Esophagus squamous epithelium (tissue), 5 donors: Measurements from ENCODE around the gene USP30. TPM values are rescaled to one million over a fixed set of nuclear protein-coding genes. Genes with fewer than 3 reads are reported as not detected.

Experiments
- DNase-seq: peaks from one replicate; lab custom pipeline; 2025; lab: John Stamatoyannopoulos, UW
- H3K27ac ChIP-seq, 4 donors: fragments of 200-600 bp; sonication (generic); one replicate each; pipeline ENCODE4 v1.5.1; 2016 to 2019; ENCODE audit warnings: mild to moderate bottlenecking in 1 of 4
- H3K27me3 ChIP-seq, 4 donors: fragments of 200-600 bp; sonication (generic); 1 replicate in 3 of 4; 2 replicates in 1 of 4; pipeline versions ENCODE4 v1.5.1 to v1.6.0; 2017 to 2021; ENCODE audit warnings: antibody characterized with exemption in 1 of 4
- H3K36me3 ChIP-seq, 3 donors: fragments of 200-600 bp; sonication (generic); one replicate each; pipeline ENCODE4 v1.5.1; 2016 to 2019
- H3K4me1 ChIP-seq, 3 donors: fragments of 200-600 bp; sonication (generic); one replicate each; pipeline ENCODE4 v1.5.1; 2017 to 2019
- H3K4me3 ChIP-seq, 4 donors: fragments of 200-600 bp; sonication (generic); 1 replicate in 3 of 4; 2 replicates in 1 of 4; pipeline ENCODE4 v1.5.1; 2016 to 2019; ENCODE audit warnings: mild to moderate bottlenecking in 2 of 4, moderate library complexity in 1 of 4
- H3K9me3 ChIP-seq, 3 donors: fragments of 200-600 bp; sonication (generic); one replicate each; pipeline ENCODE4 v1.5.1; 2016 to 2019
- POLR2A ChIP-seq, 4 donors: fragments of 450-650 bp; IDR thresholded peaks; one replicate each; pipeline ENCODE4 v1.6.1; 2017; ENCODE audit warnings: antibody characterized with exemption in 4 of 4, mild to moderate bottlenecking in 4 of 4, moderate library complexity in 3 of 4
- WGBS, 2 donors: methylation state at CpG; one replicate each; pipeline ENCODE4 v1.1.5; 2018; 5-methylcytosine and 5-hydroxymethylcytosine counted together
- intact Hi-C: fragments of 100-400 bp; cut with DNase I; formaldehyde crosslinking; loops from one replicate; pipeline ENCODE4 v1.15.0; 2022
- total RNA-seq, 4 donors: library from RNA; depleted of rRNA; stranded (reverse); fragments of >200 nt; gene quantifications; one replicate each; pipeline ENCODE4 v1.1.0, GENCODE V29; 2016
- TF ChIP-seq, protein P1 (sequence below), 6 experiments: fragments of 450-650 bp in 4 of 6; fragments of 200-600 bp in 2 of 6; sonication (generic) in 2 of 6; IDR thresholded peaks; one replicate each; pipeline ENCODE4 v1.5.1; 2016 to 2019; ENCODE audit warnings: antibody characterized with exemption in 6 of 6, mild to moderate bottlenecking in 4 of 6, moderate library complexity in 4 of 6
- donor health status: DM: yes; HTN: yes; CAD: no.

Gene USP30
- total RNA-seq, 4 donors from 2014 or later = 6.3 to 13.0 (median 8.7) TPM

DNA sequence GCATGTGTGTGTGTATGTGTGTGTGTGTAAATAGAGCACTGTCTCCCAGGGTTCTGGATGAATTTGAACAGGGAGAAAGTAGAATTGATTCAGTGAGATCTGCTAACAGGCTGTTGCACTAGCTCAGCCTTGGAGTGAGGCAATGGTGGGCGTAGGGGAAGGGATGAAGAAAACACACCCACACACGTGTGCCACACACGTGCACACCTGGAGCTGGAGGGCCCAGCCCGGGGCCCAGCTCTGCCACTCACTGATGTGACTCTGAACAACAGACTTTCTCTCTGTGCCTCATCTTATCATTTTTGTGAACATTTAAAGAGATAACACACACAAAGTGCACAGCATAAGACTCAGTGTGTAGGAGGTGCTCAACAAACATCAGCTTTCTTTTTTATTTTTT is 68.2 kb downstream of the USP30 start:
- H3K36me3 ChIP-seq = no peaks in the 10 kb centered on the region
- TF ChIP-seq POLR2A (IDR thresholded peaks at IDR 0.05) = no peak
- TF ChIP-seq, protein P1, sequence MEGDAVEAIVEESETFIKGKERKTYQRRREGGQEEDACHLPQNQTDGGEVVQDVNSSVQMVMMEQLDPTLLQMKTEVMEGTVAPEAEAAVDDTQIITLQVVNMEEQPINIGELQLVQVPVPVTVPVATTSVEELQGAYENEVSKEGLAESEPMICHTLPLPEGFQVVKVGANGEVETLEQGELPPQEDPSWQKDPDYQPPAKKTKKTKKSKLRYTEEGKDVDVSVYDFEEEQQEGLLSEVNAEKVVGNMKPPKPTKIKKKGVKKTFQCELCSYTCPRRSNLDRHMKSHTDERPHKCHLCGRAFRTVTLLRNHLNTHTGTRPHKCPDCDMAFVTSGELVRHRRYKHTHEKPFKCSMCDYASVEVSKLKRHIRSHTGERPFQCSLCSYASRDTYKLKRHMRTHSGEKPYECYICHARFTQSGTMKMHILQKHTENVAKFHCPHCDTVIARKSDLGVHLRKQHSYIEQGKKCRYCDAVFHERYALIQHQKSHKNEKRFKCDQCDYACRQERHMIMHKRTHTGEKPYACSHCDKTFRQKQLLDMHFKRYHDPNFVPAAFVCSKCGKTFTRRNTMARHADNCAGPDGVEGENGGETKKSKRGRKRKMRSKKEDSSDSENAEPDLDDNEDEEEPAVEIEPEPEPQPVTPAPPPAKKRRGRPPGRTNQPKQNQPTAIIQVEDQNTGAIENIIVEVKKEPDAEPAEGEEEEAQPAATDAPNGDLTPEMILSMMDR (IDR thresholded peaks at IDR 0.05) = no peak
- H3K27ac ChIP-seq = peak overlapping the region in 1 of 4 donors; percentile 9
- no peak for DNase-seq
- H3K27me3 ChIP-seq = no peaks in the 10 kb centered on the region
- no peaks in the 10 kb centered on the region for H3K9me3 ChIP-seq
- intact Hi-C loops = no loop called here
- 56 to 73% methylated on average over 4 of the region's 4 CpGs for WGBS, 2 donors
- peaks cover 0 to 23% (median 13%) of the 10 kb centered on the region in 3 donors for H3K4me1 ChIP-seq
- H3K4me3 ChIP-seq = no peak overlapping the region

DNA sequence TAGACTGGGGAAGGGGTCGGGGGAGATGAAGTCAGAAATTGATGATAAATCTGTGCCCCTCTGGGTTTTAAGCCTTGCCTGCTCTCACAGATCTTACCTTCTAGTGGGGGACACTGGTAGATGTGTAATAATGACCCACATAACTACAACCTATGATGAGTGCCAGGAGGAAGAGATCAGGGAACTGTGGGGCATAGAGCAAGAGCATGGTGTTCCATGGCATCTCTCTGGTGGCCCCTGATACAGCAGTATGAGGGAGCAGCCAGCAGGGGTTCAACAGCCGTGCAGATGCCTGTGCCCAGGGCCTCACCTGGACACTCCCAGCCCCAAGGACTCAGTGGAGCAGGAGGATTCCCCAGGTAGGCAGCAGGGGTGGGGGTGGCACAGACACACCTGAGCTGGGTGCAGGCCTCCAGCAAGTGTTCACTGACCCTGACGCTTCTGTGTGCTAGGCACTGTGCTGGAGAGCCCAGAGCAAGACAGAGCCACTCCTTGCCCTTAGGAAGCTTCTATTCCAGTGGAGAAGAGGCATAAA is 69.0 kb downstream of the USP30 start:
- no peak for DNase-seq
- Histone ChIP-seq H3K27ac (no peak overlapping the region), H3K36me3 (no peaks in the 10 kb centered on the region), H3K9me3 (no peaks in the 10 kb centered on the region), H3K27me3 (no peaks in the 10 kb centered on the region), H3K4me1 (peaks cover 0 to 17% (median 8%) of the 10 kb centered on the region in 3 donors), H3K4me3 (no peak overlapping the region)
- intact Hi-C loops = no loop called here
- 68 to 82% methylated on average over 1 to 2 of the region's 3 CpGs for WGBS, 2 donors
- no peak for TF ChIP-seq POLR2A (IDR thresholded peaks at IDR 0.05)
- TF ChIP-seq, protein P1 (IDR thresholded peaks at IDR 0.05) = no peak

DNA sequence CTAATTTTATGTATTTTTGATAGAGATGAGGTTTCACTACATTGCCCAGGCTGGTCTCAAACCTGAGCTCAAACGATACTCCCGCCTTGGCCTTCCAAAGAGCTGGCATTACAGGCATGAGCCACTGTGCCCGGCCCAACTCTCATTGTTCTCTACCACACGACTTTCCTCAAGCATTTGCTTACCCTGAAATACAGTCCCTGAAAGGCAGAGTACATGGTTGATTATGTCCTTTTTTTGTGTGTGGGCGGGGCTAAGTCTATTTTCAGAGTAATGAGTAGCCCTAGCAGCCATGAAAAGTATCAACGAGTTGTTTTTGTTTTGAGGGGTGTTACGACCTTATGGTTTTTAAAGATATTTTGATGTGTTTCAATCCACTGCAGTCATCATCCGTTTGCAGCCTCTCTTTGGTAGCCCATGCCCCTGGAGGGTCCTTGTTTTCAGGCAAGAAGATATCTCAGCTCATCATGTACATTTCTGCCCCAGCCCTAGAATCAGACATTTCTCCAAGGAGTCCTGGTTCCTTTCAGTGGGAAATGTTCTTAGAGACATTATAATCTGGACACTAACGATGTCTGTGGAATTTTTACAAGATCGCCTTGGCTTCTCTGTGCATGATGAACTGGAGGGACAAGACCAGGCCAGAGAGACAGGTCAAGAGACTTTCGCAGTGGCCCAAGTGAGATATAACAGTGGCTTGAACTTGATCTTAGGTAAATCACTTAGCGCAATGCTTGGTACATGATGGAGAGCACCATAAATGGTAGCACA is 72.7 kb downstream of the USP30 start:
- H3K4me1 ChIP-seq = peaks cover 0 to 10% (median 0%) of the 10 kb centered on the region in 3 donors
- intact Hi-C loops = no loop called here
- H3K27me3 ChIP-seq = no peaks in the 10 kb centered on the region
- peak overlapping the region in 1 of 4 donors; percentile 20 for H3K27ac ChIP-seq
- WGBS, 2 donors = 75 to 76% methylated on average over 11 to 12 of the region's 12 CpGs
- no peaks in the 10 kb centered on the region for H3K9me3 ChIP-seq
- no peak for DNase-seq
- TF ChIP-seq, protein P1 (IDR thresholded peaks at IDR 0.05) = no peak
- no peak for TF ChIP-seq POLR2A (IDR thresholded peaks at IDR 0.05)
- H3K4me3 ChIP-seq = no peak overlapping the region
- H3K36me3 ChIP-seq = no peaks in the 10 kb centered on the region

DNA sequence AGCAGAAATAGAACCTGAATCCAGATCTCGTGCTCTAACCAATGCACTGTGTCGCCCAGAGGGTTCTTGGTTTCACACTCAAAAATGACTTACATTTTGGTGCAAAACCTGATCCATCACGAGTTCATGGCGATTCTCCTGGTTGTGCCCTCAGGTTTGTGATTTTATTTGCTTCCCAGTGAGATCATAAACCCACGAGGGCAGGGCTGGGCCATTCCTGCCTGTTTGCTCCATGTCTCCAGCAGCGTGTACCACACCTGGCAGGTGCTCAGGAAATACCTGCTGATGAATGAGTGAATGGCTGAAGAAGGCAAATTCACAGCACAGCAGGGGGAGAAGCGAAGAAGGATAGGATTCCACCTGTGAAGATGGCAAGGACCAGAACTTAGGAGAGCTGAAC is 73.4 kb downstream of the USP30 start:
- TF ChIP-seq POLR2A (IDR thresholded peaks at IDR 0.05) = no peak
- H3K27me3 ChIP-seq = no peaks in the 10 kb centered on the region
- 69 to 75% methylated on average over 5 to 6 of the region's 7 CpGs for whole genome bisulfite sequencing, 2 donors
- H3K9me3 ChIP-seq = no peaks in the 10 kb centered on the region
- no peak overlapping the region for H3K4me3 ChIP-seq
- intact Hi-C loops = no loop called here
- H3K27ac ChIP-seq = peak overlapping the region in 2 of 4 donors; percentile 35 to 60
- DNase-seq = no peak
- peaks cover 0 to 11% (median 0%) of the 10 kb centered on the region in 3 donors for H3K4me1 ChIP-seq
- no peaks in the 10 kb centered on the region for H3K36me3 ChIP-seq

DNA sequence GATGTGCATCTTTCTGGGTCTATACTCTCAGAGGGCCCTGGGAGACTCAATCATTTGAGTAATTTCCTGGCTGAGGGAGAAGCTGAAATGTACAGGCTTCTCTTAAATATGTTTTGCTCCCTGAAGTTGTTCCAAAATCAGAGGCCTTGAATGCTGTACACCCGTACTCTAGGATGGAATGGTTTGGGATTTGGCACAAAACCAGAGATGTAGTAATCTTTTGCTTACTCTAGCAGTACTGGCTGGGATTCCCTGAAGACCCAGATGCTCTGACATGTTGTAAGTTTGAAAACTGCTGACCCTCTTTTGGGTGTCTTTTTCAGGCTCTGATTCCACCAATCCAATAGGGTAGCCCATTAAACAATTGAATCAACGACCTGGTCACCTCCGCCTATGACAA is 74.4 kb downstream of the USP30 start:
- H3K36me3 ChIP-seq = no peaks in the 10 kb centered on the region
- TF ChIP-seq, protein P1 (IDR thresholded peaks at IDR 0.05) = no peak
- TF ChIP-seq POLR2A (IDR thresholded peaks at IDR 0.05) = no peak
- peak overlapping the region in 3 of 4 donors; percentile 15 to 66 (median 60) for H3K27ac ChIP-seq
- H3K4me3 ChIP-seq = no peak overlapping the region
- no peaks in the 10 kb centered on the region for H3K27me3 ChIP-seq
- 66 to 74% methylated on average over 3 of the region's 3 CpGs for WGBS, 2 donors
- intact Hi-C loops = no loop called here
- H3K9me3 ChIP-seq = no peaks in the 10 kb centered on the region
- no peak for DNase-seq
- peaks cover 0 to 17% (median 0%) of the 10 kb centered on the region in 3 donors for H3K4me1 ChIP-seq
